Ramos (cell line): ENCODE results near the gene CPVL.
"Not testable (repeated sequence)": the region's sequence is repeated elsewhere in the genome, so short reads cannot be mapped to it uniquely, and the experiment has no call there.

Experiments used
- in situ Hi-C: fragments of 300-500 bp; cut with MboI; formaldehyde crosslinking; loops from one replicate; pipeline ENCODE4 v1.14.3; 2022; ENCODE audit warnings: low sequenced_read_pairs; ENCODE audit not compliant: unreplicated experiment

CPVL gene

GRCh38 chr7:29099896-29100847 lies 46.2 kb downstream of the CPVL start:
- in situ Hi-C loops: no loop called here

- in situ Hi-C loops: no loop called here
Observed at GRCh38 chr7:29096446-29096730, 49.9 kb downstream of the CPVL start.

- in situ Hi-C loops: no loop called here
Observed at GRCh38 chr7:29095631-29096445, 50.5 kb downstream of the CPVL start.

- in situ Hi-C loops: not testable (repeated sequence)
Observed at GRCh38 chr7:29093091-29093490, 53.2 kb downstream of the CPVL start.

- in situ Hi-C loops: no loop called here
Observed at GRCh38 chr7:29091715-29092114, 54.6 kb downstream of the CPVL start.

- in situ Hi-C loops: no loop called here
Observed at GRCh38 chr7:29090836-29091601, 55.3 kb downstream of the CPVL start.

- in situ Hi-C loops: no loop called here
Observed at GRCh38 chr7:29090151-29090805, 56.1 kb downstream of the CPVL start.

GRCh38 chr7:29087840-29088170 lies 58.5 kb downstream of the CPVL start:
- in situ Hi-C loops: no loop called here

- in situ Hi-C loops: no loop called here
Observed at GRCh38 chr7:29086545-29086944, 59.8 kb downstream of the CPVL start.

- in situ Hi-C loops: no loop called here
Observed at GRCh38 chr7:29084832-29085231, 61.5 kb downstream of the CPVL start.

- in situ Hi-C loops: no loop called here
Observed at GRCh38 chr7:29080803-29081202, 65.5 kb downstream of the CPVL start.

GRCh38 chr7:29078311-29079260 lies 67.8 kb downstream of the CPVL start:
- in situ Hi-C loops: no loop called here

- in situ Hi-C loops: no loop called here
Observed at GRCh38 chr7:29077854-29078253, 68.5 kb downstream of the CPVL start.

- in situ Hi-C loops: no loop called here
Observed at GRCh38 chr7:29077176-29077575, 69.2 kb downstream of the CPVL start.

- in situ Hi-C loops: no loop called here
Observed at GRCh38 chr7:29076631-29077030, 69.7 kb downstream of the CPVL start.

GRCh38 chr7:29075606-29076005 lies 70.7 kb downstream of the CPVL start:
- in situ Hi-C loops: no loop called here

GRCh38 chr7:29071203-29071874 lies 75.0 kb downstream of the CPVL start:
- in situ Hi-C loops: no loop called here

- in situ Hi-C loops: no loop called here
Observed at GRCh38 chr7:29066641-29067040, 79.7 kb downstream of the CPVL start.
